ENCODE results near the gene RAB24. TPM values are rescaled to one million over a fixed set of nuclear protein-coding genes. Genes with fewer than 3 reads are reported as not detected.

Gene RAB24
- total RNA-seq, 1 experiment from 2014 or later = 37.2 TPM

- in situ Hi-C loops (cut with HindIII; ENCODE audit: low pct_unique_long_range_greater_than_20kb, low sequenced_read_pairs) = no loop called here
Measured at GRCh38 chr5:177329883-177330282, 26.4 kb upstream of the RAB24 start.

GRCh38 chr5:177328545-177329231 lies 25.2 kb upstream of the RAB24 start:
- BruUV-seq (replicated peaks) = no TSS peak
- 0 out of 2 replicates have a peak, but pooled peaks cover 5% of the 10 kb centered on the region for H3K36me3 ChIP-seq (ENCODE audit: control insufficient read depth, insufficient read depth, low read length)
- H3K4me3 ChIP-seq (ENCODE audit: low read depth in 2 of 2, low read length in 2 of 2) = no peak overlapping the region
- H3K27me3 ChIP-seq (ENCODE audit: control insufficient read depth, insufficient read depth, low read length) = no peaks in the 10 kb centered on the region
- DNase-seq (ENCODE audit: low read depth, low spot score) (no peak), ATAC-seq (no peak)
- peaks cover 10% of the 10 kb centered on the region for H3K4me1 ChIP-seq (ENCODE audit: control insufficient read depth, insufficient read depth, low read length)
- H3K9me3 ChIP-seq (ENCODE audit: control insufficient read depth, insufficient read depth, low read depth, low read length) = no peaks in the 10 kb centered on the region
- CTCF ChIA-PET = no interaction called here
- intact Hi-C loops (cut with micrococcal nuclease; ENCODE audit: unreplicated experiment) = no loop called here
- POLR2A ChIA-PET = interaction anchor here (1.1 kb wide), 1 partner anchor 10 kb away, joined by 3 read pairs; no protein-coding TSS in a partner anchor
- TF ChIP-seq, protein P1, sequence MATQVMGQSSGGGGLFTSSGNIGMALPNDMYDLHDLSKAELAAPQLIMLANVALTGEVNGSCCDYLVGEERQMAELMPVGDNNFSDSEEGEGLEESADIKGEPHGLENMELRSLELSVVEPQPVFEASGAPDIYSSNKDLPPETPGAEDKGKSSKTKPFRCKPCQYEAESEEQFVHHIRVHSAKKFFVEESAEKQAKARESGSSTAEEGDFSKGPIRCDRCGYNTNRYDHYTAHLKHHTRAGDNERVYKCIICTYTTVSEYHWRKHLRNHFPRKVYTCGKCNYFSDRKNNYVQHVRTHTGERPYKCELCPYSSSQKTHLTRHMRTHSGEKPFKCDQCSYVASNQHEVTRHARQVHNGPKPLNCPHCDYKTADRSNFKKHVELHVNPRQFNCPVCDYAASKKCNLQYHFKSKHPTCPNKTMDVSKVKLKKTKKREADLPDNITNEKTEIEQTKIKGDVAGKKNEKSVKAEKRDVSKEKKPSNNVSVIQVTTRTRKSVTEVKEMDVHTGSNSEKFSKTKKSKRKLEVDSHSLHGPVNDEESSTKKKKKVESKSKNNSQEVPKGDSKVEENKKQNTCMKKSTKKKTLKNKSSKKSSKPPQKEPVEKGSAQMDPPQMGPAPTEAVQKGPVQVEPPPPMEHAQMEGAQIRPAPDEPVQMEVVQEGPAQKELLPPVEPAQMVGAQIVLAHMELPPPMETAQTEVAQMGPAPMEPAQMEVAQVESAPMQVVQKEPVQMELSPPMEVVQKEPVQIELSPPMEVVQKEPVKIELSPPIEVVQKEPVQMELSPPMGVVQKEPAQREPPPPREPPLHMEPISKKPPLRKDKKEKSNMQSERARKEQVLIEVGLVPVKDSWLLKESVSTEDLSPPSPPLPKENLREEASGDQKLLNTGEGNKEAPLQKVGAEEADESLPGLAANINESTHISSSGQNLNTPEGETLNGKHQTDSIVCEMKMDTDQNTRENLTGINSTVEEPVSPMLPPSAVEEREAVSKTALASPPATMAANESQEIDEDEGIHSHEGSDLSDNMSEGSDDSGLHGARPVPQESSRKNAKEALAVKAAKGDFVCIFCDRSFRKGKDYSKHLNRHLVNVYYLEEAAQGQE (IDR thresholded peaks at IDR 0.05; ENCODE audit: insufficient read depth in 1 of 2, low read depth in 2 of 2, low read length in 1 of 2) = no peak
- TF ChIP-seq POLR2AphosphoS5 (IDR thresholded peaks at IDR 0.05; ENCODE audit: low read depth, low read length) = no peak
- no peak for TF ChIP-seq TCF7L2 (IDR thresholded peaks at IDR 0.05; ENCODE audit: low read depth, low read length)
- no peak for TF ChIP-seq SIN3A (IDR thresholded peaks at IDR 0.05; ENCODE audit: borderline replicate concordance, insufficient read depth, low read depth, low read length)
- TF ChIP-seq CTCF (IDR thresholded peaks at IDR 0.05) = no peak
- H3K27ac ChIP-seq (ENCODE audit: low read length) = no peak overlapping the region
- in situ Hi-C loops (cut with HindIII; ENCODE audit: low pct_unique_long_range_greater_than_20kb, low sequenced_read_pairs) = no loop called here

More at GRCh38 chr5:177329883-177330282, 26.4 kb upstream of the RAB24 start:
- ATAC-seq (no peak), DNase-seq (ENCODE audit: low read depth, low spot score) (no peak)
- ChIA-PET CTCF (no interaction called here), POLR2A (interaction anchor here (0.6 kb wide), 1 partner anchor 32 kb away, joined by 5 read pairs; no protein-coding TSS in a partner anchor)
- peaks cover 10% of the 10 kb centered on the region for H3K4me1 ChIP-seq (ENCODE audit: control insufficient read depth, insufficient read depth, low read length)
- no peaks in the 10 kb centered on the region for H3K9me3 ChIP-seq (ENCODE audit: control insufficient read depth, insufficient read depth, low read depth, low read length)
- BruUV-seq (replicated peaks) = no TSS peak
- no peak overlapping the region for H3K4me3 ChIP-seq (ENCODE audit: low read depth in 2 of 2, low read length in 2 of 2)
- TF ChIP-seq CTCF (IDR thresholded peaks at IDR 0.05) (no peak), POLR2AphosphoS5 (IDR thresholded peaks at IDR 0.05; ENCODE audit: low read depth, low read length) (no peak), TCF7L2 (IDR thresholded peaks at IDR 0.05; ENCODE audit: low read depth, low read length) (no peak), SIN3A (IDR thresholded peaks at IDR 0.05; ENCODE audit: borderline replicate concordance, insufficient read depth, low read depth, low read length) (no peak)
- TF ChIP-seq, protein P1 (IDR thresholded peaks at IDR 0.05; ENCODE audit: insufficient read depth in 1 of 2, low read depth in 2 of 2, low read length in 1 of 2) = no peak
- intact Hi-C loops (cut with micrococcal nuclease; ENCODE audit: unreplicated experiment) = no loop called here
- H3K27me3 ChIP-seq (ENCODE audit: control insufficient read depth, insufficient read depth, low read length) = no peaks in the 10 kb centered on the region
- peaks cover 8% of the 10 kb centered on the region; the same call in 1 of the 2 replicates for H3K36me3 ChIP-seq (ENCODE audit: control insufficient read depth, insufficient read depth, low read length)
- H3K27ac ChIP-seq (ENCODE audit: low read length) = no peak overlapping the region

Measured in Panc1 (cell line).